ENCODE data around the gene PSENEN.

PSENEN gene, protein sequence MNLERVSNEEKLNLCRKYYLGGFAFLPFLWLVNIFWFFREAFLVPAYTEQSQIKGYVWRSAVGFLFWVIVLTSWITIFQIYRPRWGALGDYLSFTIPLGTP

DNA sequence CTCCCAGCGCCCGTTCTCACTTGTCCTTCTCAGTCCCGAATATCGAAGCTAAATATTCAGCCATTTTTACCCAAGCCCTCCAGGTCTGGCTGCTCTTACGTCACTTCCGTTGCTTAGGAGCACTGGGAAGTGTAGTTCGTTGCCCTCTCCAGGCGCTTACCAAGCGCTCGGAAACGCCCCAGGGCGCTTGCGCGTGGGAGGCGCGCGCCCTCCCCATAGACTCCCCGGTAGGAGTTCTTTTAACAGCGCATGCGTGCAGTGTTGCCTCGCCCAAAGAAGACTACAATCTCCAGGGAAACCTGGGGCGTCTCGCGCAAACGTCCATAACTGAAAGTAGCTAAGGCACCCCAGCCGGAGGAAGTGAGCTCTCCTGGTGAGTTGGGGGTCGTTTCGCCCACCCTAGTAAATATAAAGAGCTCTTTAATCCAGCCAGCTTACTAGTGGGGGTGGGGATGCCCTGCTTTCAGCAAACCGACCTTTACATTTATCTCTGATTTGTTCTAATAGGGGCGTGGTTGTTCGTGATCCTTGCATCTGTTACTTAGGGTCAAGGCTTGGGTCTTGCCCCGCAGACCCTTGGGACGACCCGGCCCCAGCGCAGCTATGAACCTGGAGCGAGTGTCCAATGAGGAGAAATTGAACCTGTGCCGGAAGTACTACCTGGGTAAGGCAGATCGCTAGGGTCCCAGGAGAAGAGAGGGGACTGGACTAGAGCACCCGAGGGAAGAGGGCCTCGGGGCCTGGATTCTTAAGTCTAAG, at the start of gene PSENEN, which contains the start of gene U2AF1L4:
Gene PSENEN, plus strand, starts transcription at position 324 of the 759 bp plus-strand sequence. Its CDS starts 280 bp downstream, at position 604.
Gene U2AF1L4, minus strand, starts transcription at position 91 of the 759 bp plus-strand sequence. Its CDS starts 27 bp downstream, at position 64.
- DNase-seq, result peak; percentile 91 to 94

DNA sequence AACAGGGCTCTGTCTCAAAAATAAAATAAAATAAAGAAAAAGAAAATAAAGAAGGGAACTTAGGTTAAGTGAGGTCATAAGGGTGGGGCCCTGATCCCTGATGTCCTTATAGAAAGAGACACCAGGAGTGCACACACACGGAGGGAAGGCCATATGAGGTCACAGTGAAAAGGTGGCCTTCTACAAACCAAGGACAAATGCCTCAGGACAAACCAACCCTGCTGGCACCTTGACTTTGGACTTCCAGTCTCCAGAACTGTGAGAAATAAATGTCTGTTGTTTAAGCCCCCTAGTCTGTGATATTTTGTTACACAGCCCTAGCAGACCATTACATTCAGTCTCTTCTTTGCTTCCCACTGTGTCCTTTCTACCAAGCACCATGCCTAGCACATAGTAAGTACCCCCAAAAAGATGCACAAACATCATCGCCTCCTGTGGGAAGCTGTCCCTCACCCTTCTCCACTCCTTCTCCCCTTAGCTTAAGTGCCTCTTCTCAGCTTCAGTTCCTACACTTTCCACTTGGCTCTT, 49.5 kb upstream of the PSENEN start:
- no peak for DNase-seq

DNA sequence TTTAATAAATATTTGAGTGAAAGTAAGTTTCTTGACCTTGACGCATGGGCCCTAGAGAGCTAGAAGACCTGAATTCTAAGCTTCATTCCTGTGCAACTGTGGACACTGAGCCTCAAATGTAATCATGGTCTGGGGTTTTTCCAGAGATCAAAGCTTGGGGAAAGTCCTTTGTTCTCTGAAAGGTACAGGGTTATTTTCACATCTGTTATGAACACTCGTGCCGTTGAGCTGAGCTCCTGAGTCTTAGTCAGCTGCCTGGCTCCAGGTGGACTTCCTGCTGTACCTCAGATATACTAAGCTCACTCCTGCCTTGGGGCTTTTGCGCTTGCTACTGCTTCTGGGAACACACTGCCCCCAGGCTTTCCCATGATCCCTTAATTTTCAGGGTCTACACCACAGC, 48.6 kb upstream of the PSENEN start:
- no peak for DNase-seq

DNA sequence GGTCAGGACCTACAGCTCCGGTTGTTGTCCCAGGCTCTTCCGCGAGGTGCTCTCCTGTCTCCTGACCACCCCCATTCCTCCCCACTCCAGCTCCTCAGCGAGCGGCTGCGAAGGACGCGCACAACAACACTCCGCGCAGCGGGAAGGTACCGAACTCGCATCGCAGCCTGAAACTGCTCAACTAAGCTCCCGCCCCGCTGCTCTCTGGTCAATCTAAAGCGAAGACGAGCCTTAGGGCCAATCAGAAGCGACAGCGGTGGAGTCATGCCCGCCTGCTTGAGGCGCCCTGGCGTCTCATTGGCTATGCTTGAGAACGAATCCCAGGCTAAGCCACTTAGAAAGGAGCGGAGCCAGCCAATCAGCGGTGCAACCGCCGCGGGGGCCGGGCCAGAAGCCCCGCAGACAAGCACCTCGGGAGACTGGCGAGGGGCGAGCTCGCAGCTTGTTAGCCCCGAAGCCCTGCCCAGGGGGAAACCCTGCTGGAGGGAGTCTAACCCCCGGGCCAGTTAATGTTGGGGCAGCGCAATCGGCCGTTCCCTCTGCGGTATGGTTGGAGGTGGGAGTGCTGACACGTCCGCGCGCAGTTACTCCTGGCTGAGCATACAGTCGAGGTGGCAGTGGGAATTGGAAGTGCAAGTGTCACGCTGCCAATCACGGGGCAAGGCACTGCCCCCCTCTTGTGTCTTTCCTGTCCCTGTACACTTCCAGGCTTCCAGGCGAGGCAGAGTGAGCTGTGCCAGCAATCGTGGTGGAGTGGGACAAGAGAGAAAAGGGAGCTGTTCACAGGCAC, 43.0 kb upstream of the PSENEN start:
- DNase-seq, result peak; percentile 93

DNA sequence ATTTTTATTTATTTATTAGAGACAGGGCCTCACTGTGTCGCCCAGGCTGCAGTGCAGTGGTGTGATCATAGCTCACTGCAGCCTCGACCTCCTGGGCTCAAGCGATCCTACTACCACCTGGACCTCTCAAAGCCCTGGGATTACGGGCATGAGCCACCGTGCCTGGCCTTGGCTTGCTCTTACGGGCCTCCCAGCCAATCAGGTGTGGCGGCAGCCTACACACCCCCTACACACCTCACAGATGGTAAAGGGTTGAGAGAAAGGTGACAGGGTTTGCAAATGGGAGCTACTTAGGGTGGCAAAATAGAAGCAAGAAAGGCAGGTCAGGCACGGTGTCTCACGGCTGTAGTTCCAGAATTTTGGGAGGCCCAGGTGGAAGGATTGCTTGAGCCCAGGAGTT, 42.1 kb upstream of the PSENEN start:
- no peak for DNase-seq

DNA sequence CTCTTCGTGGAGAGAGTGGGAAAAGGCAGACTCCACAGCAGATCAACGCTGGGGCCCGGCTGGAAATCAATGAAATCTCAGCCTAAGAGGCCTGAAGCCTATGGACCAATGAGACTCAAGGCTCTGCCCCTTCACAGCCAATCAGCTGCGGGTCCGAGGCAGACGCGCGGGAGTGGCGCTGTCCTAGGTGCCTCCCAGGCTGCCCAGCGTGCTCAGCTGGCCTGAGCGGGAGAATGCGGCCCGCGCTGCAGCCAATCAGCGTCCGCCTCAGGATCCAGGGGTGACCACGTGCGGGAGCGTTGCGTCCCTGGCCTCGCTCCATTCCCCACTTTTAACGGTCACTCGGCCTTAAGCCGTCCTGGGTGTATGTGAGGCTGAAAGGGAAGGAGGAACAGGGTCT, 41.2 kb upstream of the PSENEN start, which contains the start of gene ZBTB32:
Gene ZBTB32, plus strand, starts transcription at position 341 of the 400 bp plus-strand sequence. CDS start 10,069 bp downstream, outside the sequence.
- peak in 1 of 2 donors; percentile 37 for DNase-seq

DNA sequence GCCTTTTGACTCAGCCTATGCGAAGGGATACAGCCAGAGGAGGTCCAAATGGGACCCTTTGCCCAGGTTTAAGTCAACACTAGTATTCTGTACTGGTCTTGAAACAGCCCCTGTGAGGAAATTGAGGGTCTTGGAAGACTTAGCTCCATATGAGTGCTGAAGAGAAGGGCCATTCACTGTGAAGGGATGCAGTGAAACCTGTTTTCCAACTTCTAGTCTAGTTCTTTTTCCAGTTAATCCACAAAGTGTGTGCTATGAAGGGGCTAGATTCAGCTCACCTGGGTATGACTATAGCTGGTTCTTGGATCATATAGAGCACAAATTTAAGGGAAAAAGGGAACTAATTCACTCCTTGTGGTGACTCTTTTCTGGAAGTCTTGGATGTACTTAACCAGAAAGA, 37.1 kb upstream of the PSENEN start:
- DNase-seq, result no peak

DNA sequence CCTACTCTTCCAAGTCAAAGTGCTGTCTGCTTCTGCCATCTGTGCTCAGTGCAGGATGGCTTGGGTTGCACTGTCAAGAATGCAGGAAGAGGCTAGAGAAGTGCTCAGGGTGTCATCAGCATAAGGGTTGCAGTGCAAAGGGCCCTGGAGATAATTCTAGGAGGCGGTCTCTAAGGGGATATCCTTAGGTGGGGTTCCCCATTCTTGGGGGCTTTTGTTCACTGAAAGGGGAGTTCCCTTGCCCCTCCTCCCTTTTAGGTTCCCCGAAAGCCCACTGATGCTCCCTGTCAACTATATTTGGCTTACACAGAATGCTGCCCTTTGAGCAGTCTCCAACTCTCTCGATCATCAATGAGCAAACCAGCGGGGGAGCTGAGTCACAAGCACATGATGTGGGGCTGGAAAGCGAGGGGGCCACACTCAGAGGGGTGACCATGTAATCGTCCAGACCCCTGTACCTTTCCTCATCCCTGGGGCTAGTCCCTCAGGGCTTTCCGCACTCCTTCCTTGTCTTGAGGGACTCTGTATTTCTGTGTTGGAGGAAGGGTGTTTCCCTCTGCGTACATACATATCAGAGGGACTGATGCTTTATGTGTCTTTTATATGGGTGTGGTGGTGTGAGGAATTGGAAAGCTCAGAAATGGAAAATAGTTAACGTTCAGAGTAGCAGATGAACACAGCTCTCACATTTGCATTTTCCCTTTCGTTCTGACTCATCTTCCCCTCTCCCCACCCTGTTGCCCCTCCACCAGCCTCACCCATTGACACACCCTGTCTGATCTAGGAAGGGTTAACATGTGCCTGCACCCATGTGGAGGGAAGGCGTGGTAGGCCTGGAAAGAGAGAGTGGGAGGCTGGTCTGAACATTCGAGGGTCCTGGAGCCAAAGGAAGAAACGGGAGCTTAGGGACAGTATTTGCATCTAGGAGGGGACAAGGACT, 34.4 kb upstream of the PSENEN start:
- peak; percentile 65 to 73 for DNase-seq

DNA sequence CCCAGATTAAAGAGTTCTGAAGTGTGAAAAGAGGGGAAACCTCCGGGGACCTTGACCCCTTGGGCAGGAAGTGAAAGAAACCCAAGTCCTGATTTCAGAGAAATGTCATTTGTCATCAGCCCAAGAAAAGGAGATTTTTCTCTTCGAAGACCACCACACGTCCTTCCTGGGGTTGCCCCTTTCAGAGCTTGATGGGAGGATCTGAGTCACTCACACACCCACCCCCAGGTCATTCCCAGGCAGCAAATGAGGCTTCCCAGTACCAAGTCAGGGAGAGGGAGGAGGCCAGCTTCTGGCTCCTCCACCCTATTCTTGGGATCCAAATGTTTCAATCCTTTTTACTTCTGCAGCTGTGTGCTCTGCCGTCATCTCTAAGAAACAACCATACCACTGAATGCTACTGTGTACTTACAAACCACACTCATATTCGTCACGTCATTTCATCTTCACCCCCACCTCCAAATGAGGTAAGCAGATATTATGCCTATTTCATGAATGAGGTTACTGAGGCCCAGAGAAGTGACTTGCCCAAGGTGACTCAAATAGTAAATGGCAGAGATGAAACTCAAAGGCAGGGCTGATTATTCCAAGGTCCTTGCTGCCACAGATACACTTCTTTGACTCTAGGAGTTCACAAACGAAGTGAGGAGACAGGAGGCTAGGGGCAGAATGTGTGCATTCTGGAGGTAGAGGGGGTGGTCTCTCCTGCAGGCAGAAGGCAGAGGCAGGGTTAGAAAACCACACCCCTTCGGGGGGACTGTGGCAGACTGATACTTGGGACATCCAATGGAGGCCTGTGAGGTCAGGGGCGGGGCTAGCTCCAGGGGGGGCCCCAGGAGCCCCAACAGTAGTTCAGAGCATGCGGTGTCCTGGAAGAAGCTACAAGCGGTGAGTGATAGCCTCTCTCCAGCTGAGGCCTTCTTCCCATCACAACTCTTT, 32.6 kb upstream of the PSENEN start:
- peak; percentile 71 to 87 for DNase-seq

DNA sequence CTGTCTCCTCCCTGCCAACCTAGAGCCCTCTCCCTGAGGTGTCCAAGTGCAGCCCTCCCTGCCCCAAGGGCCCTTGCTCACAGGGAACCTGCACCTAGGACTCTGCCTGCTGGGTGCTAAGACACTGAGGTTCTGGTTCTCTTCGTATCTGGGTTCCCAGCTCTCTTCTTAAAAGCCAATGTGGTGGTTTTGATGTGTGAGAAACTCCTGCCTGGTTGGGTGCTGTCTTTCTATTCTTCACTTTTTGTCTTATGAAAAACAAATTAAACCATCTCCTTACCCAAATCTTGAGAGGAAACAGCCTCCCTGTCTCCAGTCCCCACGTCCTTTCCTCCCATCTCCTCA, 32.0 kb upstream of the PSENEN start:
- no peak for DNase-seq

DNA sequence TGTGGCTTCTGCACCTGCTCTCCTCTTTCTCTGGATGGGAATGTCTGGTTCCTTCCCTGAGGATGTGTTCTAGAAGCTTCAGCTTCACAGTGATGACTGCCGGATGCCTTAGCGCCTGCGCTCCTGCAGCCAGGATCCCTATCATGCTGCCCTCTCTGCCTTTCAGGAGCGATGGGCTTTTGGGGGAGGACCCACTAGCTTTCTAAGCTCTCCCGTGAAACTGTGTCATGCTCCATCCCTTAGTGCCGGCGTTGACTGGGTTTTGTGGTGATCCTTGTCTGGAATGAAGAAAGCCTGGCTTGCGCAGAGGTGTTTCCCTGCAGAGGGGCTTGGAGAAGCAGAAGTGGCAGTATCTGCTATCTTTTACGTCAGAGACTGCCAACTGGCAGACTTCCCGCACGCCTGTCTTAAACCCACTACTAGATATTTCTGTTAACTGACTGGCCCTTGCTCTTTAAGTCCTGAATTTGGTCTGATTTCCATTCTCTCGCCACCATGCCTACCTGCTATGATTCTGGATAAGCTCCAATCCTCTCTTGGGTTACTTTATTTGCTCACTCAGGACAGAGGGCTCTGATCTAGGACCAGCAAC, 31.5 kb upstream of the PSENEN start:
- no peak for DNase-seq

DNA sequence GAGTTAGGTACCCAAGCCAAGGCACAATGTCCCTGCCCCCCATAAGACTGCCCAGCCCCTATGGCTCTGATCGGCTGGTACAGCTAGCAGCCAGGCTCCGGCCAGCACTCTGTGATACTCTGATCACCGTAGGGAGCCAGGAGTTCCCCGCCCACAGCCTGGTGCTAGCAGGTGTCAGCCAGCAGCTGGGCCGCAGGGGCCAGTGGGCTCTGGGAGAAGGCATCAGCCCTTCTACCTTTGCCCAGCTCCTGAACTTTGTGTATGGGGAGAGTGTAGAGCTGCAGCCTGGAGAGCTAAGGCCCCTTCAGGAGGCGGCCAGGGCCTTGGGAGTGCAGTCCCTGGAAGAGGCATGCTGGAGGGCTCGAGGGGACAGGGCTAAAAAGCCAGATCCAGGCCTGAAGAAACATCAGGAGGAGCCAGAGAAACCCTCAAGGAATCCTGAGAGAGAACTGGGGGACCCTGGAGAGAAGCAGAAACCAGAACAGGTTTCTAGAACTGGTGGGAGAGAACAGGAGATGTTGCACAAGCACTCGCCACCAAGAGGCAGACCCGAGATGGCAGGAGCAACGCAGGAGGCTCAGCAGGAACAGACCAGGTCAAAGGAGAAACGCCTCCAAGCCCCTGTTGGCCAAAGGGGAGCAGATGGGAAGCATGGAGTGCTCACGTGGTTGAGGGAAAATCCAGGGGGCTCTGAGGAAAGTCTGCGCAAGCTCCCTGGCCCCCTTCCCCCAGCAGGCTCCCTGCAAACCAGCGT, 30.7 kb upstream of the PSENEN start:
- peak in 1 of 2 donors; percentile 52 for DNase-seq

DNA sequence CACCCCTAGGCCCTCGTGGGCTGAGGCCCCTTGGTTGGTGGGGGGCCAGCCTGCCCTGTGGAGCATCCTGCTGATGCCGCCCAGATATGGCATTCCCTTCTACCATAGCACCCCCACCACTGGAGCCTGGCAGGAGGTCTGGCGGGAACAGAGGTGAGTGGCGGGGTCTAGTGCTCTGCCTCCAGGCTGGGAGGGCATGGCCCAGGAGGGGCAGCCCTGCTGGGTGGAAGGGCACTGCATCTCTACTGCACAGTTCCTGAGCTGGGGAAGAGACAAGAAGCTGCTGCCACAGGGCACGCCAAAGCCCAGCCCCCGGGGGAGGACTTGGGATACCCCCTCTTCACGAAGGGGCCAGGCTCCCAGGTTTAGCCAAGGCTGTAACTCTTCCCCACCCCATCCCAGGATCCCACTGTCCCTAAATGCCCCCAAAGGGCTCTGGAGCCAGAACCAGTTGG, 30.1 kb upstream of the PSENEN start:
- peak in 1 of 2 donors; percentile 27 for DNase-seq

DNA sequence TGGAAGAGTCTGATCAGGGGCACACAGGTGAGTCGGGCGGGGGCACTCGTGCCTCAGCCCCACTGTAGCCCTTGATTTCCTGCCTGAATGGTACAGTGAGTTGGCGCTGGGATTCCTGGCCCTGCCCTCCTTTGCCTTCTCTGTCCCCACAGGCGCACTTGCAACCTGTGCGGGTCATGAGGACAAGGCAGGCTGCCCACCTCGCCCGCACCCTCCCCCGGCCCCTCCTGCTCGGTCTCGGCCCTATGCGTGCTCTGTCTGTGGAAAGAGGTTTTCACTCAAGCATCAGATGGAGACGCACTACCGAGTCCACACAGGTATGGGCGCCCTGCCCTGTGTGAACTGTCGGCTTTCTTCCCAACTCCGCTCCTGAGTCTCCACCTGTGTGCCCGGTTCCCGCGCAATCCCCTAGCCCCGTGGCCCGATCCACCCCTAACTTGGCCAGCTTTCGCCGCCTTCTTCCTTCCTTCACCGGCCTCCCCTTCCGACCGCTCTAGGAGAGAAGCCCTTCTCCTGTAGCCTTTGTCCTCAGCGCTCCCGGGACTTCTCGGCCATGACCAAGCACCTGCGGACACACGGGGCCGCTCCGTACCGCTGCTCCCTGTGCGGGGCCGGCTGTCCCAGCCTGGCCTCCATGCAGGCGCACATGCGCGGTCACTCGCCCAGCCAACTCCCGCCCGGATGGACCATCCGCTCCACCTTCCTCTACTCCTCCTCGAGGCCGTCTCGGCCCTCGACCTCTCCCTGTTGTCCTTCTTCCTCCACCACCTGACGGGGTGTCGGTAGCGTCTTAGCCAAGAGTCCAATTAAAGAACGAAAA, 29.3 kb upstream of the PSENEN start:
- peak in 1 of 2 donors; percentile 41 for DNase-seq

DNA sequence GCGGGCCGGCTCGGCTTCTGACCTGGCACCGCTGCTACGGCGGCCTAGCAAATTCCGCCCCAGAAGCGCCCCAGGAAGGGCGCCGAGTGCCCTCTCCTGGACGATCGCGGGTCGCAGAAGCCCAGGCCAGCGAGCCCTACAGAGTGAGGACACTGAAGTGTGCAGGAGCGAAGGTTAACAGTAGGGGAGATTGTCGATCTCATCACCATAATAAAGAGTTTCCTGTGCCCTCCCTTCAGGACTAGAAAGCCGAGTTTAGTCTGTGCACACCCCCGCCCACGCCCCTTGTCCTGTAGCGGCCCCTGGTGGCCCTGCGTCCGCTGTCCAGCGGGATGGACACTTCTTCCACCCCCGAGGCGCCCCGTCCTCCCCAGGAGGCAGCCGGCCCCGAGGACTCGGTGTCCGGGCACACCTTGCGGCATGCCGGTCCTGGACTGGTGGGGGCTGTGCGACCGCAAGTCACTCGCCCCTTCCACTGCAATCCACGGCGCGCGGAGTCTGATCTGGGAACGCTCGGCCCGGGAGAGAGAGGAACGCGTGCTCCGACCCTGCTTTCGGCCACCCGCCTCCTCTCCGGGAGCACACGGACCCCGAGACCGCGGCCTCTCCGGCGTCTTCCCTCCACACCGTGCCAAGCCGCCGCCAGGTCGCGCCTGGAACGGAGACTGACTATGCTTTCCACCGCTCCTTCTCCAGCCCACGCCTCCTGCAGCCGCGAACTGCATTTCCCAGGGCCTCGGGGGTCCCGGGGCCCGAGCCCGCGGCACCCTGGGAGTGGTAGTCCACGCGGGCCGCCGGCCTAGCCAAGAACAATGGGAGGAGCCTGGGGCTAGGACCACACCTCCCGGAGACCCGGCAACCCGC, 28.4 kb upstream of the PSENEN start:
- peak; percentile 95 to 97 for DNase-seq

DNA sequence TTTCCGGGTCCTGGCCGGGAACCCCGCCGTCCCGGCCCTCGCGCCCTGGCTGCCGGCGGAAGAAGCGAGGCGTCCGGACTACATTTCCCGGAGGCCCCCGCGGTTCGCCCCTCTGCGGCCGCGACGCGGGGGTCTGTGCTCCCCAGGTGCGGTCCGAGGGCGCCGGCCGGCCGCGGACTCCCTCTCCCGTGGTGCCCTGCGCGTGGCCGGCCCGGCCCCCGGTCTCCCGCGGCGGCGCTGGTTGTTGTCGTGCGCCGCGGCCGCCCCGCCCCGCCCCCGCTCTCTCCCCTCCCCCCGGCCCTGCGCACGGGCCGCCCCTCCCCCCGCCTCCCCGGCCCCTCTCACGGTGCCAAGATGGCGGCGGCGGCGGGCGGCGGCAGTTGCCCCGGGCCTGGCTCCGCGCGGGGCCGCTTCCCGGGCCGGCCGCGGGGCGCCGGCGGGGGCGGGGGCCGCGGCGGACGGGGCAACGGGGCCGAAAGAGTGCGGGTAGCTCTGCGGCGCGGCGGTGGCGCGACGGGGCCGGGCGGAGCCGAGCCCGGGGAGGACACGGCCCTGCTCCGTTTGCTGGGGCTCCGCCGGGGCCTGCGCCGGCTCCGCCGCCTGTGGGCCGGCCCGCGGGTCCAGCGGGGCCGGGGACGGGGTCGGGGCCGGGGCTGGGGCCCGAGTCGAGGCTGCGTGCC, 27.6 kb upstream of the PSENEN start, which contains the start of gene KMT2B:
Gene KMT2B, plus strand, starts transcription at position 339 of the 680 bp plus-strand sequence. Its CDS starts 16 bp downstream, at position 355.
- DNase-seq, result no peak
